Mesenchymal stem cell (in vitro differentiated cells and primary cell): ENCODE data around the gene SYNGR3.

Experiments
- DNase-seq: peaks from one replicate; pipeline ENCODE4 v3.0.0-alpha.2; 2013
- H2AFZ ChIP-seq: one replicate; pipeline ENCODE4 v1.6.1; 2013; ENCODE audit warnings: low read depth, mild to moderate bottlenecking, control low read depth, inconsistent platforms, low read length, moderate library complexity
- H2AK5ac ChIP-seq: 2 replicates; pipeline ENCODE4 v1.6.1; 2013; ENCODE audit warnings: low read length, moderate library complexity, mild to moderate bottlenecking, inconsistent platforms; ENCODE audit not compliant: severe bottlenecking
- H2BK120ac ChIP-seq: one replicate; pipeline ENCODE4 v1.6.1; 2013; ENCODE audit warnings: low read depth, mild to moderate bottlenecking, inconsistent platforms, low read length, moderate library complexity
- H2BK12ac ChIP-seq, 2 experiments: one replicate each; pipeline ENCODE4 v1.6.1; 2013; ENCODE audit warnings: inconsistent platforms in 2 of 2, low read length in 2 of 2, mild to moderate bottlenecking in 2 of 2, moderate library complexity in 2 of 2, control low read depth in 1 of 2
- H2BK15ac ChIP-seq: one replicate; pipeline ENCODE4 v1.6.1; 2013; ENCODE audit warnings: mild to moderate bottlenecking, low read depth, inconsistent platforms; ENCODE audit not compliant: poor library complexity, severe bottlenecking
- H2BK5ac ChIP-seq: 2 replicates; pipeline ENCODE4 v1.6.1; 2013; ENCODE audit warnings: low read depth, mild to moderate bottlenecking, low read length, control low read depth, inconsistent platforms; ENCODE audit not compliant: poor library complexity, severe bottlenecking
- H3K14ac ChIP-seq, 2 experiments: one replicate each; pipeline ENCODE4 v1.6.1; 2013; ENCODE audit warnings: inconsistent platforms in 2 of 2, low read length in 2 of 2, control low read depth in 1 of 2, mild to moderate bottlenecking in 1 of 2, moderate library complexity in 1 of 2
- H3K18ac ChIP-seq, 2 experiments: one replicate each; pipeline ENCODE4 v1.6.1; 2013; ENCODE audit warnings: inconsistent platforms in 2 of 2, low read length in 2 of 2, control low read depth in 1 of 2, low read depth in 1 of 2, mild to moderate bottlenecking in 1 of 2
- H3K23ac ChIP-seq, 2 experiments: one replicate each; pipeline ENCODE4 v1.6.1; 2013; ENCODE audit warnings: inconsistent platforms in 2 of 2, low read length in 2 of 2, mild to moderate bottlenecking in 2 of 2, moderate library complexity in 2 of 2, control low read depth in 1 of 2
- H3K27ac ChIP-seq: 2 replicates; pipeline ENCODE4 v1.5.1; 2013; ENCODE audit warnings: mild to moderate bottlenecking, moderate library complexity, low read length, control low read depth, inconsistent platforms; ENCODE audit not compliant: poor library complexity, severe bottlenecking
- H3K27me3 ChIP-seq, 2 experiments: 2 replicates each; pipeline versions ENCODE4 v1.6.1 to v1.7.0; 2013; ENCODE audit warnings: low read length in 2 of 2, mild to moderate bottlenecking in 2 of 2, moderate library complexity in 2 of 2, control low read depth in 1 of 2, inconsistent platforms in 1 of 2; ENCODE audit not compliant: control insufficient read depth in 1 of 2, insufficient read depth in 1 of 2
- H3K36me3 ChIP-seq, 2 experiments: 2 replicates each; pipeline versions ENCODE4 v1.6.1 to v1.7.0; 2013; ENCODE audit warnings: low read length in 2 of 2, control low read depth in 1 of 2, inconsistent platforms in 1 of 2, low read depth in 1 of 2, mild to moderate bottlenecking in 1 of 2; ENCODE audit not compliant: insufficient read depth in 2 of 2, control insufficient read depth in 1 of 2
- H3K4ac ChIP-seq, 2 experiments: one replicate each; pipeline ENCODE4 v1.6.1; 2013; ENCODE audit warnings: inconsistent platforms in 2 of 2, low read length in 2 of 2, mild to moderate bottlenecking in 2 of 2, moderate library complexity in 2 of 2, control low read depth in 1 of 2, low read depth in 1 of 2
- H3K4me1 ChIP-seq: 2 replicates; pipeline ENCODE4 v1.6.1; 2013; ENCODE audit warnings: low read depth, low read length, control low read depth; ENCODE audit not compliant: control insufficient read depth, insufficient read depth
- H3K4me2 ChIP-seq: 2 replicates; pipeline ENCODE4 v1.6.1; 2013; ENCODE audit warnings: low read length, mild to moderate bottlenecking, inconsistent platforms; ENCODE audit not compliant: poor library complexity, severe bottlenecking
- H3K4me3 ChIP-seq, 2 experiments: 2 replicates each; pipeline versions ENCODE4 v1.5.1 to v1.7.0; 2013; ENCODE audit warnings: low read length in 2 of 2, mild to moderate bottlenecking in 2 of 2, control low read depth in 1 of 2, low read depth in 1 of 2; ENCODE audit not compliant: insufficient read depth in 1 of 2
- H3K79me1 ChIP-seq: replicated peaks from 2 replicates; pipeline ENCODE4 v1.6.1; 2013; ENCODE audit warnings: mild to moderate bottlenecking, control low read depth, low read length, inconsistent platforms; ENCODE audit not compliant: poor library complexity, severe bottlenecking
- H3K9ac ChIP-seq: 2 replicates; pipeline ENCODE4 v1.7.0; 2013; ENCODE audit warnings: mild to moderate bottlenecking, low read length, moderate library complexity
- H3K9me3 ChIP-seq: 2 replicates; pipeline ENCODE4 v1.7.0; 2013; ENCODE audit warnings: mild to moderate bottlenecking, low read length; ENCODE audit not compliant: control insufficient read depth
- H4K8ac ChIP-seq: one replicate; pipeline ENCODE4 v1.6.1; 2013; ENCODE audit warnings: inconsistent platforms, mild to moderate bottlenecking, low read length, moderate library complexity
- H4K91ac ChIP-seq: one replicate; pipeline ENCODE4 v1.6.1; 2013; ENCODE audit warnings: mild to moderate bottlenecking, low read length, inconsistent platforms
- WGBS: methylation state at CpG from one replicate; pipeline ENCODE4 v1.1.7; 2013; ENCODE audit warnings: mixed read lengths; 5-methylcytosine and 5-hydroxymethylcytosine counted together

The SYNGR3 gene

GRCh38 chr16:1976951-1977874, 12.6 kb upstream of the SYNGR3 start:
- no peak for DNase-seq
- Histone ChIP-seq H3K4me1 (peaks cover 32% of the 10 kb centered on the region), H2BK15ac (no peak overlapping the region), H3K9me3 (no peaks in the 10 kb centered on the region), H4K91ac (no peak overlapping the region), H3K4me3 (no peak overlapping the region), H4K8ac (no peak overlapping the region), H3K36me3 (peaks cover 45 to 67% of the 10 kb centered on the region in 2 experiments), H3K9ac (no peak overlapping the region), H2BK120ac (no peak overlapping the region), H3K4me2 (no peak overlapping the region), H2BK5ac (no peak overlapping the region), H3K23ac (no peak overlapping the region), H3K27ac (no peak overlapping the region), H2BK12ac (no peak overlapping the region), H3K18ac (no peak overlapping the region), H3K4ac (no peak overlapping the region), H2AFZ (no peak overlapping the region), H3K79me1 (peaks cover 22% of the 10 kb centered on the region), H3K14ac (no peak overlapping the region), H2AK5ac (no peak overlapping the region), H3K27me3 (peaks cover 27 to 31% of the 10 kb centered on the region in 2 experiments)
- WGBS: 95% methylated on average over 33 of the region's 33 CpGs

- Histone ChIP-seq H3K4me3 (no peak overlapping the region), H3K27me3 (peaks cover 32 to 37% of the 10 kb centered on the region in 2 experiments), H2BK120ac (no peak overlapping the region), H3K18ac (no peak overlapping the region), H3K4me1 (peaks cover 28% of the 10 kb centered on the region), H2AFZ (no peak overlapping the region), H2AK5ac (no peak overlapping the region), H3K9me3 (no peaks in the 10 kb centered on the region), H3K14ac (no peak overlapping the region), H3K27ac (no peak overlapping the region), H3K4me2 (no peak overlapping the region), H3K23ac (no peak overlapping the region), H3K4ac (no peak overlapping the region), H3K36me3 (peaks cover 45 to 67% of the 10 kb centered on the region in 2 experiments), H3K9ac (no peak overlapping the region), H2BK5ac (no peak overlapping the region), H3K79me1 (peaks cover 22% of the 10 kb centered on the region), H4K8ac (no peak overlapping the region), H4K91ac (no peak overlapping the region), H2BK12ac (no peak overlapping the region), H2BK15ac (no peak overlapping the region)
- over 99% methylated on average over 18 of the region's 18 CpGs for WGBS
- no peak for DNase-seq
Measured at GRCh38 chr16:1977875-1978268, 11.9 kb upstream of the SYNGR3 start.

- no peak overlapping the region for H3K4me2 ChIP-seq
- no peak overlapping the region for H3K23ac ChIP-seq
- H3K27me3 ChIP-seq: peaks cover 35 to 41% of the 10 kb centered on the region in 2 experiments
- no peak overlapping the region for H3K14ac ChIP-seq
- H2BK12ac ChIP-seq: no peak overlapping the region
- H3K79me1 ChIP-seq: peaks cover 20% of the 10 kb centered on the region
- H2AK5ac ChIP-seq: no peak overlapping the region
- no peak overlapping the region for H3K4ac ChIP-seq
- H3K27ac ChIP-seq: no peak overlapping the region
- DNase-seq: no peak
- no peak overlapping the region for H2AFZ ChIP-seq
- no peak overlapping the region for H3K18ac ChIP-seq
- WGBS: 78% methylated on average over 37 of the region's 37 CpGs
- H4K91ac ChIP-seq: no peak overlapping the region
- H3K9ac ChIP-seq: no peak overlapping the region
- no peaks in the 10 kb centered on the region for H3K9me3 ChIP-seq
- H4K8ac ChIP-seq: no peak overlapping the region
- H3K4me1 ChIP-seq: peaks cover 29% of the 10 kb centered on the region
- no peak overlapping the region for H2BK15ac ChIP-seq
- peaks cover 45 to 67% of the 10 kb centered on the region in 2 experiments for H3K36me3 ChIP-seq
- H3K4me3 ChIP-seq: no peak overlapping the region
- H2BK5ac ChIP-seq: no peak overlapping the region
- H2BK120ac ChIP-seq: no peak overlapping the region
Measured at GRCh38 chr16:1978476-1979120, 11.2 kb upstream of the SYNGR3 start.
